Neural crest cell (in vitro differentiated cells): ENCODE results near the gene ERC1. TPM values are rescaled to one million over a fixed set of nuclear protein-coding genes. Genes with fewer than 3 reads are reported as not detected.
"Not testable (repeated sequence)": the region's sequence is repeated elsewhere in the genome, so short reads cannot be mapped to it uniquely, and the experiment has no call there.

Source experiments
- DNase-seq: peaks from one replicate; pipeline ENCODE4 v3.0.0; 2021; ENCODE audit warnings: low read depth, mixed read lengths, low spot score
- H3K27ac Mint-ChIP-seq: one replicate; pipeline ENCODE4 v1.8.0; 2021; ENCODE audit warnings: mild to moderate bottlenecking, mixed read lengths; ENCODE audit not compliant: unreplicated experiment
- H3K27me3 Mint-ChIP-seq: 2 replicates; pipeline ENCODE4 v1.8.0; 2021; ENCODE audit warnings: low read depth, mild to moderate bottlenecking, mixed read lengths
- H3K36me3 Mint-ChIP-seq: 2 replicates; pipeline ENCODE4 v1.8.0; 2021; ENCODE audit warnings: low read depth, mild to moderate bottlenecking, mixed read lengths
- H3K4me1 Mint-ChIP-seq: 2 replicates; pipeline ENCODE4 v1.8.0; 2021; ENCODE audit warnings: mixed read lengths
- H3K4me3 Mint-ChIP-seq: one replicate; pipeline ENCODE4 v1.8.0; 2021; ENCODE audit warnings: mild to moderate bottlenecking, mixed read lengths
- H3K9me3 Mint-ChIP-seq: 2 replicates; pipeline ENCODE4 v1.8.0; 2021; ENCODE audit warnings: mixed read lengths
- CTCF ChIP-seq: fragments of 200-600 bp; sonication (generic); conservative IDR thresholded peaks from 2 replicates; pipeline ENCODE4 v1.5.0; 2021; ENCODE audit warnings: antibody characterized with exemption, mild to moderate bottlenecking
- total RNA-seq: library from RNA; stranded (reverse); gene quantifications from 2 replicates; pipeline ENCODE4 v1.2.1, GENCODE V29; 2021

Gene ERC1
- total RNA-seq, 1 donor from 2014 or later = 38.9 TPM

- no peak for TF ChIP-seq CTCF
- H3K27ac Mint-ChIP-seq = no peak overlapping the region
- H3K4me1 Mint-ChIP-seq = peaks cover 6% of the 10 kb centered on the region
- H3K36me3 Mint-ChIP-seq = peaks cover 2% of the 10 kb centered on the region
- H3K4me3 Mint-ChIP-seq = no peak overlapping the region
- no peaks in the 10 kb centered on the region for H3K9me3 Mint-ChIP-seq
- H3K27me3 Mint-ChIP-seq = no peaks in the 10 kb centered on the region
- no peak for DNase-seq
Observed at GRCh38 chr12:1226951-1227350, 235.9 kb downstream of the ERC1 start.

- no peaks in the 10 kb centered on the region for H3K27me3 Mint-ChIP-seq
- no peak overlapping the region for H3K4me3 Mint-ChIP-seq
- H3K36me3 Mint-ChIP-seq = peaks cover 6% of the 10 kb centered on the region
- no peak overlapping the region for H3K27ac Mint-ChIP-seq
- DNase-seq = no peak
- no peak for TF ChIP-seq CTCF
- peaks cover 3% of the 10 kb centered on the region for H3K4me1 Mint-ChIP-seq
- H3K9me3 Mint-ChIP-seq = no peaks in the 10 kb centered on the region
Observed at GRCh38 chr12:1234073-1234472, 243.1 kb downstream of the ERC1 start.

- Mint-ChIP-seq H3K4me1 (peaks cover 26% of the 10 kb centered on the region), H3K27me3 (no peaks in the 10 kb centered on the region), H3K9me3 (no peaks in the 10 kb centered on the region), H3K27ac (peak overlapping the region; percentile 5), H3K36me3 (no peaks in the 10 kb centered on the region), H3K4me3 (no peak overlapping the region)
- no peak for DNase-seq
- TF ChIP-seq CTCF = no peak
Observed at GRCh38 chr12:1246637-1247036, 255.6 kb downstream of the ERC1 start.

GRCh38 chr12:1250641-1251040 lies 259.6 kb downstream of the ERC1 start:
- Mint-ChIP-seq H3K27me3 (no peaks in the 10 kb centered on the region), H3K9me3 (no peaks in the 10 kb centered on the region), H3K4me3 (no peak overlapping the region), H3K36me3 (no peaks in the 10 kb centered on the region), H3K27ac (no peak overlapping the region), H3K4me1 (peaks cover 36% of the 10 kb centered on the region)
- no peak for TF ChIP-seq CTCF
- DNase-seq = no peak

GRCh38 chr12:1252758-1253157 lies 261.7 kb downstream of the ERC1 start:
- no peaks in the 10 kb centered on the region for H3K27me3 Mint-ChIP-seq
- H3K27ac Mint-ChIP-seq = no peak overlapping the region
- H3K4me1 Mint-ChIP-seq = peaks cover 36% of the 10 kb centered on the region
- no peaks in the 10 kb centered on the region for H3K9me3 Mint-ChIP-seq
- peaks cover 6% of the 10 kb centered on the region for H3K36me3 Mint-ChIP-seq
- no peak for TF ChIP-seq CTCF
- no peak overlapping the region for H3K4me3 Mint-ChIP-seq
- no peak for DNase-seq

- not testable (repeated sequence) for H3K9me3 Mint-ChIP-seq, H3K27me3 Mint-ChIP-seq, H3K27ac Mint-ChIP-seq, H3K36me3 Mint-ChIP-seq, DNase-seq, H3K4me3 Mint-ChIP-seq
- H3K4me1 Mint-ChIP-seq = peaks cover 23% of the 10 kb centered on the region
Observed at GRCh38 chr12:1255125-1255524, 264.1 kb downstream of the ERC1 start.

- not testable (repeated sequence) for H3K27me3 Mint-ChIP-seq, H3K36me3 Mint-ChIP-seq, H3K9me3 Mint-ChIP-seq, H3K4me3 Mint-ChIP-seq, DNase-seq, H3K27ac Mint-ChIP-seq
- H3K4me1 Mint-ChIP-seq = peaks cover 16% of the 10 kb centered on the region
Observed at GRCh38 chr12:1255854-1256253, 264.8 kb downstream of the ERC1 start.
